ENCODE measurements around the gene ATP13A4. TPM values are rescaled to one million over a fixed set of nuclear protein-coding genes. Genes with fewer than 3 reads are reported as not detected.

ATP13A4 gene
- total RNA-seq, 4 donors from 2014 or later = 197 to 348 (median 241) TPM

DNA sequence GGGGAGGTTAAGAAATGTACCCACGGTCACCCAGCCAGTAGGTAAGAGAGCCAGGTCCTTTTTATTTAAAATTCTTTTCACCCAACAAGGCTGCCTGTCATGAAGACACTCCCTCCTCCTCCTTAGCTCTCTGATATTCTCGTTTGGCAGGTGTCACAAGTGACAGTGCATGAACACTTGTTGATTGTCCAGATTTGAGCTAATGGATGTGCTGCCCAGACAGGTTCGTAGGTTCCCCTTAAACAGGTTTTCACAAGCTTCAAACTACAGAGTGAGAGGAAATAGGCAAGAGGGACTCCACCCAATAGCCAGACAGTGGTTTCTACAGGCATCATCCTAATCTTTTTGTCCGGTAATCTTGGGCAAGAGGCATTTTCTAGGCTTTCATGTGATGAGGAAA is 32.2 kb downstream of the ATP13A4 start:
- Histone ChIP-seq H3K36me3 (no peaks in the 10 kb centered on the region), H3K4me1 (peaks cover 16 to 18% of the 10 kb centered on the region in 2 donors), H3K27me3 (no peaks in the 10 kb centered on the region), H3K9me3 (no peaks in the 10 kb centered on the region), H3K27ac (peak overlapping the region in 1 of 3 donors; percentile 10), H3K4me3 (replicated peaks in 1 of 3) (no peak overlapping the region)
- no peak for TF ChIP-seq POLR2A (IDR thresholded peaks at IDR 0.05)
- TF ChIP-seq CTCF (IDR thresholded peaks at IDR 0.05) = no peak
- intact Hi-C loops (cut with DNase I) = no loop called here
- WGBS, 2 donors = 83 to 86% methylated on average over 4 of the region's 4 CpGs
- no peak for DNase-seq

GRCh38 chr3:193520738-193521137 is 34.0 kb downstream of the ATP13A4 start:
- WGBS, 2 donors = 57 to 67% methylated on average over 3 of the region's 3 CpGs
- no peaks in the 10 kb centered on the region for H3K36me3 ChIP-seq
- no peaks in the 10 kb centered on the region for H3K27me3 ChIP-seq
- intact Hi-C loops (cut with DNase I) = no loop called here
- TF ChIP-seq CTCF (IDR thresholded peaks at IDR 0.05) (no peak), POLR2A (IDR thresholded peaks at IDR 0.05) (no peak)
- H3K4me3 ChIP-seq (replicated peaks in 1 of 3) = no peak overlapping the region
- no peaks in the 10 kb centered on the region for H3K9me3 ChIP-seq
- no peak for DNase-seq
- peak overlapping the region in 2 of 3 donors; percentile 0 to 61 for H3K27ac ChIP-seq
- peaks cover 27 to 28% of the 10 kb centered on the region in 2 donors for H3K4me1 ChIP-seq

- H3K4me3 ChIP-seq (replicated peaks in 1 of 3) = no peak overlapping the region
- TF ChIP-seq CTCF (IDR thresholded peaks at IDR 0.05) (no peak), POLR2A (IDR thresholded peaks at IDR 0.05) (no peak)
- H3K27ac ChIP-seq = peak overlapping the region; percentile 72 to 82 (median 72)
- WGBS, 2 donors = 32 to 36% methylated on average over 2 of the region's 2 CpGs
- peaks cover 5 to 14% of the 10 kb centered on the region in 2 donors for H3K36me3 ChIP-seq
- H3K27me3 ChIP-seq = no peaks in the 10 kb centered on the region
- H3K4me1 ChIP-seq = peaks cover 28 to 29% of the 10 kb centered on the region in 2 donors
- intact Hi-C loops (cut with DNase I) = no loop called here
- no peaks in the 10 kb centered on the region for H3K9me3 ChIP-seq
- DNase-seq = no peak
These were observed 38.7 kb downstream of the ATP13A4 start for GRCh38 chr3:193515966-193516365.

DNA sequence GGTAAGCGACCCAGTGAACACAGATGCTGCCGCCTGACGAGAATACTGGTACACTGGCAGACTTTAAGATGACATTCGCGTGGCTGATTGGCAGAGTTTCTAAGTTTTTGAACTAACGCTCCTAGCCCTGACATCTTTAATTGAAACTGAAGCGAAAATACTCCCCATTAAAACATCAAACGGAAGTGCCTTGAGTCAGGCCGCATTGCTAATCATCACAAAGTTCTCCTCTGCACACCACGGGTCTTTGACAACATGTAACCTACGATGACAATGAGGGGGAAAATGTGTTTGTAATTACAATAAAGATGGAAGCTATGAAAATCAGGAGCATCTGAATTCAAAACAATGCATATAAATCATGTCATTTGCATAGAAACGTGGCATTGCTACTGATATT is 44.5 kb downstream of the ATP13A4 start:
- no peaks in the 10 kb centered on the region for H3K27me3 ChIP-seq
- DNase-seq = no peak
- intact Hi-C loops (cut with DNase I) = no loop called here
- H3K4me1 ChIP-seq = peaks cover 40 to 49% of the 10 kb centered on the region in 2 donors
- H3K27ac ChIP-seq = peak overlapping the region; percentile 59 to 94 (median 89)
- H3K36me3 ChIP-seq = peaks cover 5 to 14% of the 10 kb centered on the region in 2 donors
- H3K9me3 ChIP-seq = no peaks in the 10 kb centered on the region
- TF ChIP-seq POLR2A (IDR thresholded peaks at IDR 0.05) (no peak), CTCF (IDR thresholded peaks at IDR 0.05) (no peak)
- 82 to 89% methylated on average over 12 of the region's 12 CpGs for WGBS, 2 donors
- no peak overlapping the region for H3K4me3 ChIP-seq (replicated peaks in 1 of 3)

- WGBS, 2 donors = 48 to 53% methylated on average over 4 of the region's 4 CpGs
- peaks cover 36 to 51% of the 10 kb centered on the region in 2 donors for H3K4me1 ChIP-seq
- no peaks in the 10 kb centered on the region for H3K27me3 ChIP-seq
- no peak overlapping the region for H3K4me3 ChIP-seq (replicated peaks in 1 of 3)
- intact Hi-C loops (cut with DNase I) = no loop called here
- H3K36me3 ChIP-seq = peaks cover 5 to 11% of the 10 kb centered on the region in 2 donors
- H3K27ac ChIP-seq = peak overlapping the region; percentile 88 to 94 (median 89)
- no peaks in the 10 kb centered on the region for H3K9me3 ChIP-seq
- no peak for TF ChIP-seq CTCF (IDR thresholded peaks at IDR 0.05)
- no peak for TF ChIP-seq POLR2A (IDR thresholded peaks at IDR 0.05)
- DNase-seq = no peak
These were observed 45.4 kb downstream of the ATP13A4 start for GRCh38 chr3:193509103-193509965.

Measured in thyroid gland (tissue), 4 donors.